Activated CD4-positive, alpha-beta T cell treated with anti-CD3 and anti-CD28 coated beads for 1 hour (primary cell): ENCODE data around the gene VEGFA.

Source experiments
- DNase-seq: peaks from one replicate; pipeline ENCODE4 v3.0.0-alpha.2; 2020

VEGFA gene

GRCh38 chr6:43826730-43827129 is 56.7 kb downstream of the VEGFA start:
- DNase-seq = no peak

- no peak for DNase-seq
These were observed 57.9 kb downstream of the VEGFA start for GRCh38 chr6:43827898-43828297.

DNA sequence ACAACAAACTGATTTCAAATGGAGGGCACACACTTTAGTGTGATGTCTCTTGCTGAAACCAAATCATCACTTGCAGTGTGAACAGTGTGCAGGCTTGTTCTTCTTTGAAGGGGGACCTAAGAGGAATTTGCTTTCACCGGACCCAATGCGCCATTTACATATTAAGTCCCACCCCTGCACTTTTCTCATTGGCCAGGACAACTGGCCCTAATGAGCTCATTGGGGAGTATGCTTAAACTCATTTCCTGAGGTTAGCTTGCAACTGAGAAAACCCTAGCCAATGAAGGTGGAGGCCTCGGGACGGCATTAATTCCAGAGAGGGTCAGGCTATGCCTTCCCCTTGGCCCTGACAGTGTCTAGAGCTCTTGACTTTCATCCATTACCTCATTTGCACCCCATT is 58.7 kb downstream of the VEGFA start:
- no peak for DNase-seq

DNA sequence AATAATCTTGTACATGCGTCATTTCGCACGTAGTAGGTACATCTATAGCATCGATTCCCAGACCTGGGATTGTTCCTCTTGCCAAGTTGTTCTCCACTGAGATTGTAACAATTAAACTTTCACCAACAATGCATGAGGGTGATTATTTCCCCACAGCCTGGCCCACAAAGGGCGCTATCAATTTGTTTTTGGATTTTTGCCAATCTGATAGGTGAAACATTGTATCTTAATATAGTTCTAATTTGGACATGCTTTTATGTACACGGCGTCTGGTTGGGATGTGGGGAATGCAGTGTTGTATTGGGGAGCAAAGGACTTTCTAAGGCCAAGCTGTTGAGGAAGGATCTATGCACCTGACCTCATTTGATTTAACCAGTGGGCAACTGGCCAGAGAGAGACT is 59.5 kb downstream of the VEGFA start:
- DNase-seq = no peak

DNA sequence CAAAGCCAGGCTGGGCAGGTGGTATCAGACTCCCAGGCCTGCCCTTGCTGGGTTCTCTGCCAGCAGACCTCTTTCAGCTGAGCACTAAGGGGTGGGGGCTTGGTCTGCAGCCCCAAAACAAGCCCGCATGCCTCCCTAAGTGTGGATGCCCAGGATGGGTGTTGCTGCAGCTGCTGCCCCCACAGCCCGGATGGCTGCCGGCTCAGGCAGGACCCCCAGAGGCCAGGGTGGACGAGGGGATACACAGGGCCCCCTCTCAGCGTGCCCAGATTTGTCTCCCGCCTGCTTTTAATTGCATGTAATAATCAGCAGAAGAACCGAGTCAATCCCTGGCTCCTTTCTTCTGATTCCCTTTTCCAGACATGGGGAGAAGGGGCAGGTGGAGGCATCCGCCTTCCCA is 60.8 kb downstream of the VEGFA start:
- DNase-seq = no peak

- no peak for DNase-seq
These were observed 61.2 kb downstream of the VEGFA start for GRCh38 chr6:43831191-43831590.

DNA sequence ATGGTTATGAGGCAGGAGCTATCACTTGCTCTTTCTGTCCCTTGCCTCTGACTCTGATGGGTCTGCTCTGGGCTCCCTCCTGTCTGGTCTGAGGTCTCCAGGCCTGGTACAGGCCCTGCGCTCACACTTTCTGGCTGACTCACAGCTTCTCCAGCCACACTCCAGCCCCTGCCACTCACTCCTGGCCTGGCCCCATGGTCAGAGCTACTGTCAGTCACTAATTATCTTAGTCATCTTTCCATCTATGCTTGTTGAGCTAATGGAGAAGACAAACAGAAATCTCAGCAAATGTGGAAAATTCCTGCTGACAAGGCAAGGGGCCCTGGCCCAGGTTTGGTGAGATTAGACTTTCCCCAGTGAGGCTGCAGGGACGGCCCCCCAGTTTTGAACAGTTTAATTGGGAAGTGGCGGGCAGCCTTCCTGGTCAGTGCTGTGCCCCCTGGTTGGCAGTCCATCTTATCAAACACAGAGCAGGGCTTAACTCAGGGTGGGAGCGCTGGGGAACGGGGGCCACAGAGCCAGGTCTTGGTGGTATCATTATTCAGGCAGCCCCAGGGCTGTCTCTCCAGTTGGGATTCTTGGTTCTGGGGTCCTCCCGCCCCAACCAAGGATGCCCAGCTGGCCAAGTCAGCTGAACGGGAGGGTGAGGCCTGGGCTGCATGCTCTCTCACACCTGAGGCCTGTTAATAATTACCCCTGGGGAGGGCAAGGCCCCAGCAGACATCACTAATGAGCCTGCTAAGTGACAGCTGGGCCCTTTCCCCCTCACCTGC is 63.4 kb downstream of the VEGFA start:
- no peak for DNase-seq

DNA sequence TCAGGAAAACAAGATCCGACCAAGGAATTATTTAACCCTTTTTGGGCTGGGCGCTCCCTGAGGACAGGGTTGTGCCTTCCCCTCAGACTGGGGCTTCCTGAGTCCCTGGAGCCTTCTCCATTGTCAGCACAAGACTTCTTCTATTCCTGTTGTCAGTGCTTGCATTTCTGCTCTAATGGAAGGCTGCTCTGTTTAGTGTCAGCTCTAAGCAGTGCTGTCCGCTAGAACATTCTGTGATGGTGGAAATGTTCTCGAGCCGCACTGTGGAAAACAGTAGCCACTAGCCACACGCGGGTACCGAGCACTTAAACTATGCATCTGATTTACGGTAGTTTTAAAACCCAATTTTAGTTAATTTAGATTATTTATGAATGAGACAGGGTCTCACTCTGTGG is 64.0 kb downstream of the VEGFA start:
- DNase-seq = no peak

GRCh38 chr6:43834528-43835155 is 64.6 kb downstream of the VEGFA start:
- DNase-seq = no peak

DNA sequence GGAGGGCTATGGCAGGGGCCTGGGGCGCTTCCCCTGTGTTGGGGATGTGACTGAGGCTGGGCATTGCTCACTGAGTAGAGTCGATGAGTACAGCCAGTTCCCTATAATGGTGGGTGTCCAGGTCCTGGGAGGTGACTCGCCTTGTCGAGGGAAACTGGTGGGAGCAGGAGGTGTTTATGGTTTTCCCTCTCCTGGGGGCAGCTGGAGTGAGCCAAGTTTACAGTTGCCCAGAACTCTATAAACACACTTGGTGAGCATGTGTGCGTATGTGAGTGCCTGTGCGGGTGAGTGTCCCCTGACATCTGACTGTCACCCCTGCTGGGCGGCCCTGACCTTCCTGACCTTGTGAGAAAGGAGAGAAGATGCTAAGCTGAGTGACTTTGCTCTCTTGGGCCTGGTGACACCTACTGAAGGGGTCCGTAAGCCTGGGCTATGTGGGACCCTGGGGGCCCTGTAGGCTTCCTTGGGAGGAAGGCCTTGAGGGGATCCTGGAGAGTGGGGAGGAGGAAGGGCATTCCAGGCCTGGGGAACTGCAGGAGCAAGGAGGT is 65.9 kb downstream of the VEGFA start:
- no peak for DNase-seq
